Fibroblast of the aortic adventitia (primary cell): ENCODE measurements around the gene KLHL35. TPM values are rescaled to one million over a fixed set of nuclear protein-coding genes. Genes with fewer than 3 reads are reported as not detected.
"Not testable (repeated sequence)": the region's sequence is repeated elsewhere in the genome, so short reads cannot be mapped to it uniquely, and the experiment has no call there.

Source experiments
- DNase-seq: peaks from one replicate; pipeline ENCODE4 v3.0.0-alpha.2; 2010; ENCODE audit warnings: low read depth
- H3K4me3 ChIP-seq: 2 replicates; pipeline ENCODE4 v1.5.1; 2011; ENCODE audit warnings: low read depth, mild to moderate bottlenecking, control low read depth, low read length, moderate library complexity
- total RNA-seq: library from RNA; depleted of rRNA; stranded (reverse); fragments of >200 nt; gene quantifications from 2 replicates; pipeline ENCODE4 v1.2.3, GENCODE V29; 2012; ENCODE audit warnings: low replicate concordance
- TF ChIP-seq, protein P1 (sequence below): IDR thresholded peaks from 2 replicates; pipeline ENCODE4 v1.5.1; 2011; ENCODE audit warnings: mild to moderate bottlenecking, low read length, control low read depth, inconsistent platforms; ENCODE audit not compliant: insufficient read depth

KLHL35 gene
- total RNA-seq, 1 donor: 3.0 TPM

DNA sequence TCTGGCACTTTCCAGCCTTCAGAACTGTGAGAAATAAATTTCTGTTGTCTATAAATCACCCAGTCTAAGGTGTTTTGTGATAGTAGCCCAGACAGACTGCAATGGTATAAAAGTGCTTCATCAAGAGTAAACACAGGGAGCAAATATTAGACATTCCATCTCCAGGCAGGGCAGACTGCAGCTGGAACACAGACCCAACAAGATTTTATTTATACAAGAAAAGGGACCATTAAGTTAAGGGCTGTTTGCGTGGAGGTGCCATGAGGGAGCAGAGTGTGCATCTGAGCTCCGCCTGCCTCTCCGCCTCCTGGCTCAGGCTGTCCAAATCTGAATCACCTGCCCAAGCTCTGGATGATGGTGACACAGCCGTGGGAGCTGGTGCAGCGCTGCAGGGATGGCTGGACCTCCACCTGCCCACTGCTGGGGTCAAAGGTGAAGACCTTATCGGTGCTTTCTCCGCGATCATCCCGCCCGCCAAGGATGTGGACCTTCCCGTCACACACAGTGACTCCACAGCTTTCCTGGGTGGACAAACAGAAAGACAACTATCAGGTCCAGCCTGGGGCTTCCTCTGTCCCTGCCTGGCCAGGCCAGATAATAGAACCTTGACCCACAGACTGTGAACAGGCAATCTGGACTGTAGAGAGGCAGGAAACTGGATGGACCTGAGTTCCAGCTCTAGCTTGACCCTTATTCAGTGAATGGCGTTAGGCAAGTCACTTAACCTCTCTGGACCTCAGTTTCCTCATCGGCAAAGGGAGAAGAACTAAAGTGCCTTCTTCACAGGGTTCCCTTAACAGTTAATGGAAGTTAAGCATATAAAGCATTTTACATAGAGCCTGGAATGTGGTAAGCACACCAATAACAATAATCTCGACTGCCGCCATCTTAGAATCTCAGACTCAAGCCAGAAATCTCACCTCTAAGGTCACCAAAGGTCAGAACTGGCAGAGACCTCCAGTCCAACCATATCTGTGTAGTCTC lies 10.5 kb downstream of the KLHL35 start:
- TF ChIP-seq, protein P1, sequence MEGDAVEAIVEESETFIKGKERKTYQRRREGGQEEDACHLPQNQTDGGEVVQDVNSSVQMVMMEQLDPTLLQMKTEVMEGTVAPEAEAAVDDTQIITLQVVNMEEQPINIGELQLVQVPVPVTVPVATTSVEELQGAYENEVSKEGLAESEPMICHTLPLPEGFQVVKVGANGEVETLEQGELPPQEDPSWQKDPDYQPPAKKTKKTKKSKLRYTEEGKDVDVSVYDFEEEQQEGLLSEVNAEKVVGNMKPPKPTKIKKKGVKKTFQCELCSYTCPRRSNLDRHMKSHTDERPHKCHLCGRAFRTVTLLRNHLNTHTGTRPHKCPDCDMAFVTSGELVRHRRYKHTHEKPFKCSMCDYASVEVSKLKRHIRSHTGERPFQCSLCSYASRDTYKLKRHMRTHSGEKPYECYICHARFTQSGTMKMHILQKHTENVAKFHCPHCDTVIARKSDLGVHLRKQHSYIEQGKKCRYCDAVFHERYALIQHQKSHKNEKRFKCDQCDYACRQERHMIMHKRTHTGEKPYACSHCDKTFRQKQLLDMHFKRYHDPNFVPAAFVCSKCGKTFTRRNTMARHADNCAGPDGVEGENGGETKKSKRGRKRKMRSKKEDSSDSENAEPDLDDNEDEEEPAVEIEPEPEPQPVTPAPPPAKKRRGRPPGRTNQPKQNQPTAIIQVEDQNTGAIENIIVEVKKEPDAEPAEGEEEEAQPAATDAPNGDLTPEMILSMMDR: no peak
- no peak for DNase-seq
- no peak overlapping the region for H3K4me3 ChIP-seq

DNA sequence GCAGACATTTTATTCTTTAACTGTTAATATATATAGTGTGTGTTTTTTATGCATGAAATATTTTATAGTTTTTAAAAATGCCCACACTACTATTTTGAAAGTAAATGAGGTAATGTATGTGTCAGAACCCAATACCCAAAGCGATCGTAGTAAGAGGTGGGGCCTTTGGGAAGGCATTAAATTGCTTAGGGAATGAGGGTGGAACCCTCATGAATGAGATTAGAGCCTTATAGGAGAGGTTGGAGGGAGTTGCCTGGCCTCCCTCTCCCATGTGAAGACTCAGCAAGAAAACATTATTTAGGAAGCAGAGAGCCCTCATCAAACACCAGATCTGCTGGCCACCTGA lies 11.1 kb downstream of the KLHL35 start:
- H3K4me3 ChIP-seq: no peak overlapping the region
- no peak for DNase-seq
- TF ChIP-seq, protein P1: no peak

DNA sequence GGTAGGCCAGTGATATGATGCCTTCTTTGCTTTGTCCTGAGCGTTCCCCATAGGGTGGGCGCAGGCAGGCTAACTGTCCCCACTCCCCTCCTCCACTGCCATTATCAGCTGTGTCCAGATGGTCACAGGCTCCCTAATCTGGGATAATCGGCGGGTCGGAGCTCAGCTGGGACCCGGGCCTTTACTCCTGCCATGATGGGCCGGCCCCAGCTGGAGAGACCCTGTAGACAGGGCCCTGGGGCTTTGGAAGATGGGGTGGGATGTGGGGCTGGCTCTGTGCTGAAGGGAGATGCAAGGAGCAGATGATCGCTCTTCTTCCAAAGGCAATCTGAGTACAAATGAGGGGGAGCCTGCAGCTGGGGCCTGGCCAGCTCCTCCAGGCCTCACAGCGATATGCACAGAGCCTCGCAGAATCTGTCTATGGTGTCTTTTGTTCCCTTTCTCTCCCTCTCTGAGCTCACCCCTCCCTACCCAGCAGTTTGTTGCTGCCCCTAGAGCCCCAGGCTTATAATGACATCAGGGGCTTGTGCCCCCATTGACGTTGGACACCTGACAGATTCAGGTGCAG lies 11.9 kb downstream of the KLHL35 start:
- no peak overlapping the region for H3K4me3 ChIP-seq
- TF ChIP-seq, protein P1: no peak
- DNase-seq: no peak

DNA sequence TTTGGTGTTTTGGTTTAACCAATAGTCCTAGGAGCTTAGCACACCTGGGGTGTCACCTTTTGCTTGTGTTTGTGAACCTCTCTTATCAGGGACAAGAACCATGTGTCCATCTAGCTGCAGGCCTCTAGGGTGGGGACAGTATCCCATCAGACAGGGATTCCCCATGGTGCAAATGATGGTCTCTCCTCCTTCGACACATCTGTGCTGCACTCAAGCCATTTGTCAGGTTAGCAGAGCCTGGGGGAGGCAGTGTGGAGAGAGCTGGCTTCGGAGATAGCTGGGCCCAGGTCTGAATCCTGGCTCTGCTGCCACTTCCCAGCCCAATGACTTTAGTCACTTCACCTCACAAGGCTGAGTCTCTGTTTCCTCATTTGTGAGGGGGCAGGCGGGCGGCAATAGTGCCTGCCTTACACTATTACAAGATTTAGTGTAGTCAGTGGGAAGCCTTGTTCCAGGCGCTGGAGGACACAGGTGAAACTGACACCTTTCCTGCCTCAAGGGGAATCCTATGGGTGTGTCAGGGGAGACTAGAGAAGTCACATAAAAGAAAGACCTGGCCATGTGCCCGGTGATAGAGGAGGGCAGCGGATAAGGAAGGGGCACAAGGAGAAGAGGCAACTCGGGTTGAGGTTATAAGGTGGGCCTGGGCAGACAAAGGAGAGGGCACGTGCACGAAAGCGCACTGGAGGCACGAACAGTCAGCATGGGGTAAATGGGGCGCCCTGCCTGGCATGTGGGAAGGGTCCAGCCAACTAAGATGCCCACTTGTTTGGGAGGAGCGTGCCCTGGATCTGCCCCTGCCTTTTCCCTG lies 12.6 kb downstream of the KLHL35 start:
- no peak overlapping the region for H3K4me3 ChIP-seq
- no peak for DNase-seq

DNA sequence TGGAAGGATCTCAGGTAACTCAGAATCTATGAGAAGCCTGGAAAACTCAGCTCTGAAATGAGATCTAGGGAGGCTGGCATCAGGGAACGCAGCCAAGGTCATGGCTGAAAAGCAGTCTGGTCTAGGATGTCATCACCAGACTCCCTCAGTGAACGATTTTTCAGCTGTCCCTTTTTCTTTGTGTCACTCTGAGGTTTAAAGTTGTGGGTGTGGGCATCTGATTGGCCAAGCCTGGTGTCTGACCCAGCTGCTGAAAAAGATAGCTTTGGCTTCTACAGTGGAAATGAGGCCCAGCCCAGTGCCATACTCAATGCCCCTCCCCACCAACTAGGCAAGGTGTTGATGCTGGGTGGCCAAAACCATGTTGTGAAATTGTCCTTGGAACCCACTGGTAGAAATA lies 19.1 kb downstream of the KLHL35 start:
- DNase-seq: no peak
- TF ChIP-seq, protein P1: no peak
- no peak overlapping the region for H3K4me3 ChIP-seq

More for the DNA sequence above, 12.6 kb downstream of the KLHL35 start:
- TF ChIP-seq, protein P1: no peak

DNA sequence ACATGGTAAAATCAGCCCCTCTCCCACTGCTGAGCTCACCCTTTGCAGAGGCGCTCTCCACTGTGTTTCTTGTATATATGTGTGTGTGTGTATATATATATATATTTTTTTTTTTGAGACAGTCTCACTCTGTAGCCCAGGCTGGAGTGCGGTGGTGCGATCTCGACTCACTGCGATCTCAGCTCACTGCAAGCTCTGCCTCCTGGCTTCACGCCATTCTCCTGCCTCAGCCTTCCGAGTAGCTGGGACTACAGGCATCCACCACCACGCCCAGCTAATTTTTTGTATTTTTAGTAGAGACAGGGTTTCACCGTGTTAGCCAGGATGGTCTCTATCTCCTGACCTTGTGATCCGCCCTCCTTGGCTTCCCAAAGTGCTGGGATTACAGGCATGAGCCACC lies 19.9 kb downstream of the KLHL35 start:
- not testable (repeated sequence) for DNase-seq, H3K4me3 ChIP-seq

DNA sequence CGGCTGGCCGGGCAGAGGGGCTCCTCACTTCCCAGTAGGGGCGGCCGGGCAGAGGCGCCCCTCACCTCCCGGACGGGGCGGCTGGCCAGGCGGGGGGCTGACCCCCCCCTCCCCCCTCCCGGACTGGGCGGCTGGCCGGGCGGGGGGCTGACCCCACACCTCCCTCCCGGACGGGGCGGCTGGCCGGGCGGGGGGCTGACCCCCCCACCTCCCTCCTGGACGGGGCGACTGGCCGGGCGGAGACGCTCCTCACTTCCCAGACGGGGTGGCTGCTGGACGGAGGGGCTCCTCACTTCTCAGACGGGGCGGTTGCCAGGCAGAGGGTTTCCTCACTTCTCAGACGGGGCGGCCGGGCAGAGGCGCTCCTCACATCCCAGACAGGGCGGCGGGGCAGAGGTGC lies 23.0 kb downstream of the KLHL35 start:
- not testable (repeated sequence) for H3K4me3 ChIP-seq, DNase-seq
